Measurements from ENCODE around the gene RAC2. TPM values are rescaled to one million over a fixed set of nuclear protein-coding genes. Genes with fewer than 3 reads are reported as not detected.

Gene RAC2
- total and polyA plus RNA-seq, 4 donors = 16.7 to 217 (median 55.2) TPM

DNA sequence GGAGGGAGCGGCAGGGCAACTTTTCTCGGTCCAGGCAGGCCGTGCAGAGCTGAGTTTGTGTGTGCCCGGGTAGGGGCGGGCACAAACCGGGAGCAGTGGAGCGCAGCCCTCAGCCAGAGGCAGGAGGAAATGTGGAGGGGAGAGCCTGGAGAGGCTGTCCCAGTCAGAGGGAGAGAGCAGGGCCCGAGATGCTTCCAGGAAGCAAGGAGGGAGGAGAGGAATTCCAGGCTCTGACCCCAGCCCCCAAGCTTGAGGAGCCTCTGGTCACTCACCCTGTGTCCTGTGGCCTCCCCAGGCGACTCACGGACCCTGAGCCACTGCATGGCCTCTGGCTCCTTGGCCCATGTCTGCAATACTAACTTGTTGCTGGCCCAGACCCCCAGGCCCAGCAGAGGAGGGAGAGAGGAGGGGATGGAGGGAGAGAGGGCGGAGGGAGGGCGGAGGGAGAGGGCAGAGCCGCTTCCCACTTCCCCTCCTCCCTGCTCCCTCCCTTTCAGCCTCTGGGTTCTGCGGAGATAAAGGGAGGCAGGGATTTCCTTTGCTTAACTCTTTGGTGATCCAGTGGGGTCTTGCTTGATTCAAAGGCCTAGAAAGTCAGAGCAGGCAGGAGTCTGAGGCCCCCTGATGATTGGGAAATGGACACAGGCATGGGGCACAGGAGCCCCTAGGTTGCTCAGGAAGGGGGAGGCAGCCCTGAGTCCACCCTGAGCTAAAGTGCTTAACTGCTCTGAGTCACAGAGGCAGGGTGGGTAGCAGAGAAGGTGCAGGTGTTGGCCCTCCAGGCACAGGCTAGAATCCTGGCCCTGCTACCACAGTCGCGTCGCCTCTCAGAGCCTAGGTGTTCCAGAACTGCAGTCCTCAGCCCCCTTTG is 55.9 kb downstream of the RAC2 start, which contains the start of gene C1QTNF6:
TSS of gene C1QTNF6 (minus strand) at position 357 of the 871 bp plus-strand sequence. CDS start at position 323, 34 bp downstream.
- no peak within 1 kb of the TSS for H3K4me3 ChIP-seq
- H3K9ac ChIP-seq (ENCODE audit: insufficient read depth in 1 of 2, low read length in 2 of 2) = peak within 1 kb of the TSS; percentile 48 to 69
- 34 to 59% methylated on average over 15 to 16 of the region's 17 CpGs for WGBS, 2 donors
- DNase-seq = peak; percentile 85 to 94 (median 92)
- no peaks in the 10 kb centered on the region for H3K27me3 ChIP-seq (ENCODE audit: control insufficient read depth in 3 of 3, insufficient read depth in 3 of 3, low read length in 2 of 3)
- H3K4me1 ChIP-seq (ENCODE audit: control insufficient read depth in 5 of 5, insufficient read depth in 5 of 5, low read length in 5 of 5) = peaks cover 6 to 38% (median 11%) of the 10 kb centered on the region in 5 donors
- H3K27ac ChIP-seq (ENCODE audit: low read depth in 1 of 2, low read length in 1 of 2) = peak within 1 kb of the TSS; percentile 64 to 68
- peaks cover 0 to 1% (median 0%) of the 10 kb centered on the region in 4 donors for H3K36me3 ChIP-seq (ENCODE audit: control insufficient read depth in 4 of 4, insufficient read depth in 4 of 4, low read length in 4 of 4)
- peak; percentile 20 for ATAC-seq (ENCODE audit: insufficient read depth, low FRiP score)
- no peaks in the 10 kb centered on the region for H3K9me3 ChIP-seq (ENCODE audit: control insufficient read depth in 4 of 4, insufficient read depth in 3 of 4, low read length in 3 of 4)
- TF ChIP-seq, protein P1, sequence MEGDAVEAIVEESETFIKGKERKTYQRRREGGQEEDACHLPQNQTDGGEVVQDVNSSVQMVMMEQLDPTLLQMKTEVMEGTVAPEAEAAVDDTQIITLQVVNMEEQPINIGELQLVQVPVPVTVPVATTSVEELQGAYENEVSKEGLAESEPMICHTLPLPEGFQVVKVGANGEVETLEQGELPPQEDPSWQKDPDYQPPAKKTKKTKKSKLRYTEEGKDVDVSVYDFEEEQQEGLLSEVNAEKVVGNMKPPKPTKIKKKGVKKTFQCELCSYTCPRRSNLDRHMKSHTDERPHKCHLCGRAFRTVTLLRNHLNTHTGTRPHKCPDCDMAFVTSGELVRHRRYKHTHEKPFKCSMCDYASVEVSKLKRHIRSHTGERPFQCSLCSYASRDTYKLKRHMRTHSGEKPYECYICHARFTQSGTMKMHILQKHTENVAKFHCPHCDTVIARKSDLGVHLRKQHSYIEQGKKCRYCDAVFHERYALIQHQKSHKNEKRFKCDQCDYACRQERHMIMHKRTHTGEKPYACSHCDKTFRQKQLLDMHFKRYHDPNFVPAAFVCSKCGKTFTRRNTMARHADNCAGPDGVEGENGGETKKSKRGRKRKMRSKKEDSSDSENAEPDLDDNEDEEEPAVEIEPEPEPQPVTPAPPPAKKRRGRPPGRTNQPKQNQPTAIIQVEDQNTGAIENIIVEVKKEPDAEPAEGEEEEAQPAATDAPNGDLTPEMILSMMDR (IDR thresholded peaks at IDR 0.05; ENCODE audit: control extremely low read depth, extremely low read depth) = no peak

DNA sequence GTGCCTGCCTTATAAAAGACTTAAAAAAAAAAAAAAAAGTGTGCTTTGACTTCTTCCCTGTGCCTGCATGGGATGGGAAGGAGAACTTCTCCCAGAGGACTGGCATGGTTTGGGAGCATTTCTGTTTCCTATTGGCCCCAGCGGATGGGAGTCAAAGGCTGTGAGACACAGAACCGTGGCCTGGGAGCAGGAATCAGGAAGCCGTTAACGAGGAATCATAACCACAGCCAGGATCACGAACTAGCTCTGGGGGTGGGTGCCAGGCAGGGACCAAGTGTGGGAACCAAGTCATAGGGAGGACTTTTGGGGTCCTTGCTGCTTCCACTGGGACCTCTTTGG is 56.5 kb downstream of the RAC2 start:
- no peak overlapping the region for H3K4me3 ChIP-seq
- ATAC-seq (ENCODE audit: insufficient read depth, low FRiP score) = no peak
- peaks cover 0 to 1% (median 0%) of the 10 kb centered on the region in 4 donors for H3K36me3 ChIP-seq (ENCODE audit: control insufficient read depth in 4 of 4, insufficient read depth in 4 of 4, low read length in 4 of 4)
- H3K27me3 ChIP-seq (ENCODE audit: control insufficient read depth in 3 of 3, insufficient read depth in 3 of 3, low read length in 2 of 3) = no peaks in the 10 kb centered on the region
- H3K9ac ChIP-seq (ENCODE audit: insufficient read depth in 1 of 2, low read length in 2 of 2) = peak overlapping the region; percentile 48 to 69
- 17 to 25% methylated on average over 5 of the region's 5 CpGs for WGBS, 2 donors
- H3K27ac ChIP-seq (ENCODE audit: low read depth in 1 of 2, low read length in 1 of 2) = peak overlapping the region; percentile 64 to 68
- no peaks in the 10 kb centered on the region for H3K9me3 ChIP-seq (ENCODE audit: control insufficient read depth in 4 of 4, insufficient read depth in 3 of 4, low read length in 3 of 4)
- TF ChIP-seq, protein P1 (IDR thresholded peaks at IDR 0.05; ENCODE audit: control extremely low read depth, extremely low read depth) = no peak
- peaks cover 6 to 38% (median 11%) of the 10 kb centered on the region in 5 donors for H3K4me1 ChIP-seq (ENCODE audit: control insufficient read depth in 5 of 5, insufficient read depth in 5 of 5, low read length in 5 of 5)
- DNase-seq = peak in 2 of 3 donors; percentile 59 to 64

DNA sequence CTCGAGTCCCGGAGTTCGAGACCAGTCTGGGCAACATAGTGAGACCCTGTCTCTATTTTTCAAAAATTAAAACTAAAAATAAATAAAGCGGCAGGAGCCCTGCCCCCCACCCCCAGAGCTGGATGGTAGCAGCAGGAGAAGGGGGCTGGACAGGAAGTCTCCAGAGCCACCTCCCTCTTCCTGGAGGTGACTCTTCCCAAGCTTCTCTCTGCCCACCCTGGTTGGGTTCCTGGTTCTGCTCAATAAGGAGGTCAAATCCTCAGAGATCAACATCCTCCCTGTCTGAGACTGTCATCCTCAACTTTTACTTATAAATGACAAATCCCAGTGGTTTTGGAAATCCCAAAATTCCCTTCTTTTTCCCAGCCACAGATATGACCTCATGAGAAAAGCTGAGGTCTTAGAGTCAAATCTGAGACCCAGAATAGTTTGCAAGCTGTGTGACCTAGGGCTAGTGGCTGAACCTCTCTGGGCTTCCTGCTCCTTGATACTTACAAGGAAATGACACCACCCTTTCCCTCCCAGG is 57.0 kb downstream of the RAC2 start:
- H3K4me3 ChIP-seq = no peak overlapping the region
- peak overlapping the region in 1 of 2 donors; percentile 69 for H3K9ac ChIP-seq (ENCODE audit: insufficient read depth in 1 of 2, low read length in 2 of 2)

More for the DNA sequence above, 57.0 kb downstream of the RAC2 start:
- ATAC-seq (ENCODE audit: insufficient read depth, low FRiP score) (no peak), DNase-seq (peak in 2 of 3 donors; percentile 22 to 47)
- TF ChIP-seq, protein P1 (IDR thresholded peaks at IDR 0.05; ENCODE audit: control extremely low read depth, extremely low read depth) = no peak
- Histone ChIP-seq H3K27me3 (ENCODE audit: control insufficient read depth in 3 of 3, insufficient read depth in 3 of 3, low read length in 2 of 3) (no peaks in the 10 kb centered on the region), H3K36me3 (ENCODE audit: control insufficient read depth in 4 of 4, insufficient read depth in 4 of 4, low read length in 4 of 4) (peaks cover 0 to 1% (median 0%) of the 10 kb centered on the region in 4 donors), H3K9me3 (ENCODE audit: control insufficient read depth in 4 of 4, insufficient read depth in 3 of 4, low read length in 3 of 4) (no peaks in the 10 kb centered on the region), H3K27ac (ENCODE audit: low read depth in 1 of 2, low read length in 1 of 2) (peak overlapping the region; percentile 26 to 68), H3K4me1 (ENCODE audit: control insufficient read depth in 5 of 5, insufficient read depth in 5 of 5, low read length in 5 of 5) (peaks cover 6 to 38% (median 11%) of the 10 kb centered on the region in 5 donors)
- WGBS, 2 donors = 58 to 60% methylated on average over 4 of the region's 4 CpGs

Data from lung (tissue), 12 donors.